Activated CD8-positive, alpha-beta memory T cell treated with anti-CD3 and anti-CD28 coated beads for 4 hours (primary cell): ENCODE results near the gene LAMA5.

Experiments
- DNase-seq, 2 donors: peaks; one replicate each; pipeline ENCODE4 v3.0.0-alpha.2; 2020; ENCODE audit warnings: low read depth in 2 of 2

LAMA5 gene

DNA sequence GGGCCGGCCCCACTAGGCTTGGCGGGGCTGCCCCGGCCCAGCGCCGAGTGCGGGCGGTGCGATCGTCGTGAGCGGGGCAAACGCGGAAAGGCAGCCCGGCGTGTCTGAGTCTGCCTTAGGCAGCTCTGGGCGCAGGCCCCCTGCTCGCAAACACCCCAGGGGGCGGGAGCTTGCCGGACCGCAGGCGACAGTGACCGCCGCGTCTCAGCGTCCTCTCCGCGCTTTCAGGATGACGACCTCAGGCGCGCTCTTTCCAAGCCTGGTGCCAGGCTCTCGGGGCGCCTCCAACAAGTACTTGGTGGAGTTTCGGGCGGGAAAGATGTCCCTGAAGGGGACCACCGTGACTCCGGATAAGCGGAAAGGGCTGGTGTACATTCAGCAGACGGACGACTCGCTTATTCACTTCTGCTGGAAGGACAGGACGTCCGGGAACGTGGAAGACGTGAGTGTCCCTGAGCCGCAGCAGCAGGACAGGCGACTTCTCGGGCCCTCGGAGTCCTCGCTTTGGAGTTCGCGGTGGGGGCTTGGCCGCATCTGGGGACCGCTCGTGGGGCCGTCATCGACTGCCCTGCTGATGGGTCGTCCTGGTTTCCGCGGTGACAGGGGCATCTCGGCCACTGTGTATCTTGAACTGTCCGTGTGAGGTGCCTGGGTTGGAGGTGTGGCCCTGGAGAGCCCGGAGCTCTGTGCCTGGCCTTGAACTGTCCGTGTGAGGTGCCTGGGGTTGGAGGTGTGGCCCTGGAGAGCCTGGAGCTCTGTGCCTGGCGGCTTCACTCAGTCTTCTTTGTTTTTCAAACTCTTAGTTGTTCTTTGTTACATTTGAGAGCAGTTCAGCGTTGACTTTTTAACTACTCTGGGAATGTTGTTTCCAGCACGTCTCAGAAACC is 63.5 kb downstream of the LAMA5 start:
- DNase-seq: no peak

DNA sequence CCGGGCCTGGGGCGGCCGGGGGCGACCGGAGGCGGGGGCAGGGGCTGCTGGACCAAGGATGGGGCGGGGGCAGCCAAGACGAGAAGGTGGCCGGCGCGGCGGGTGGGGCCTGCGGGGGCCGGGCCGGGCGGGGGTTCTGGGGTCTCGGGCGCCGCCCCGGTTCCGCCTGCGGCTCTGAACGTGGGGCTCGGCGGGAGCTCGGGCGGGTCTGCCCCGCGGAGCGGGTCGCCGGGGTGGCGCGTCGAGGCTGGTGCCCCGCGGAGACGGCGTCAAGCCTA is 64.1 kb downstream of the LAMA5 start:
- no peak for DNase-seq

GRCh38 chr20:62302341-62303061 is 64.6 kb downstream of the LAMA5 start, which contains the start of gene ADRM1:
TSS of gene ADRM1 (plus strand) at chr20:62302997. CDS start at chr20:62303569, 572 bp downstream.
- peak; percentile 89 to 92 for DNase-seq

GRCh38 chr20:62301773-62302340 is 65.3 kb downstream of the LAMA5 start:
- peak; percentile 66 to 71 for DNase-seq

- no peak for DNase-seq
Measured at GRCh38 chr20:62301111-62301668, 65.9 kb downstream of the LAMA5 start.

DNA sequence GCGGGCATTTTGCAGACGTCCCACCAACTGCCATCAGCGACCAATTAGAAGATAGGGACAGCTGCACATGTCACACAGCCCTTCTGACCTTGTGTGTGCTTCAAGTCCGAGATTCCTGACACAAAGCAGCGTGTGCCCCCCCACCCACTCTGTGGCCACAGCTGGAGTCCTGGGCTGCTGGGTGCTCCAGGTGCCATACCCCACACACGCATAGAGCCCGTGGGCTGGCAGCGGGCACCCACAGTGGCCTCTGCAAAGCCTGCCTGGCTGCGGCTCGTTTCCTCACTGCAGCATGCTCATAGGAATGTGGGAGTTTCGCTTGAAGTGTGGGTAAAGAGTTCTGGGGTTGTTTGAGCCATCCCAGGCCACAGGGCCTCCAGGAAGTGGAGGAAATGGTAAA is 66.8 kb downstream of the LAMA5 start:
- no peak for DNase-seq

DNA sequence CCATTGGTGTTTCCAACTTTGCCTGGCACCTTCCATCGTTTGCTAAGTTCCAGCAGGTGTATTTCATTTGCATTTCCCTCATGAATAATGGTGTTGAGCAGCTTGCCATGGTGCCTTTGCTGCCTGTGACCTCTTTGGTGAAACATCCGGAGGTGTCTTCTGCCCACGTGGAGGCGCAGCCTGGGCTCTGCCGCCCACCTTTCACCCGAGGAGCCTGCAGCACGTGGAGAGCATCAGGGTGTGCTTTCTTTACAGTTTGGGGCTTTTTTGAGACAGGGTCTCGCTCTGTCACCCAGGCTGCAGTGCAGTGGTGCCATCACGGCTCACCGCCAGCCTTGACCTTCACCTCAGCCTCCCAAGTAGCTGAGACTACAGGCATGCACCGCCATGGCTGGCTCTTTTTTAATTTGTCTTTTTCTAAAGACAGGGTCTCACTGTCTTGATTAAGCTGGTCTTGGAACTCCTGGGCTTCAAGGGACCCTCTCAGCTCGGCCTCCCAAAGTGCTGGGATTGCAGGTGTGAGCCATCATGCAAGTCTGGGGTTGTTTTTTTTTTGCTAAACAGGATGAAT is 67.4 kb downstream of the LAMA5 start:
- DNase-seq: no peak

DNA sequence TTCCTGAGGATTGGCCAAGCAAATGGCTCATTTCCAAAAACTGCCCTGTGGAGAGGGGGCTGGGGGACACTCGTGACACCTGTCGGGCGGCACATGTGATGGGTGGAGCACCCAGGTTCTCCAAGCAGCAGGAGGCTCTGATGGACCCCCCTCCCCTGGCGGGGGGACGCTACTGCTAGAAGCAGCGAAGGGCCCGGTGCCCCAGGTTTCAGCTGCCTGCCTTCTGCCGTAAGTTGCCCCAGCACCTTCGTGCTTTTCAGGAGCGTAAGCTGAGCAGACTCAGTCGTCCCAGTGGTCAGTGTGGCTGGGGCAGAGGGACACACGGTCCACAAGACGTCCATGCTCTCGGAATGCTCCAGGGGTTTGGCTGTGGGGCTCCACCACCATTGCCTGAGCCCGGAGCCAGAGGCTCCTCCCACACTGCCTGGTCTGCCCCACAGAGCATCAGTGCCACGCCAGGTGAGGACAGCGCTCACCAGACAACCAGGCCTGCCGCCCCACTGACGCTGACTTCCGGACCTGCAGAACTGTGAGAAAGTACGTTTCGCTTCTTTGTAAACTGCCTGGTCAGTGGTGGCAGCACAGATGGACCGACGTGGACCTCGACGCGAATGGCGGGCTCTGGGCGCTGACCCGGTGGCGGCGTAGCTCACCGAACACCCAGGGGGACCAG is 68.4 kb downstream of the LAMA5 start:
- DNase-seq: no peak

DNA sequence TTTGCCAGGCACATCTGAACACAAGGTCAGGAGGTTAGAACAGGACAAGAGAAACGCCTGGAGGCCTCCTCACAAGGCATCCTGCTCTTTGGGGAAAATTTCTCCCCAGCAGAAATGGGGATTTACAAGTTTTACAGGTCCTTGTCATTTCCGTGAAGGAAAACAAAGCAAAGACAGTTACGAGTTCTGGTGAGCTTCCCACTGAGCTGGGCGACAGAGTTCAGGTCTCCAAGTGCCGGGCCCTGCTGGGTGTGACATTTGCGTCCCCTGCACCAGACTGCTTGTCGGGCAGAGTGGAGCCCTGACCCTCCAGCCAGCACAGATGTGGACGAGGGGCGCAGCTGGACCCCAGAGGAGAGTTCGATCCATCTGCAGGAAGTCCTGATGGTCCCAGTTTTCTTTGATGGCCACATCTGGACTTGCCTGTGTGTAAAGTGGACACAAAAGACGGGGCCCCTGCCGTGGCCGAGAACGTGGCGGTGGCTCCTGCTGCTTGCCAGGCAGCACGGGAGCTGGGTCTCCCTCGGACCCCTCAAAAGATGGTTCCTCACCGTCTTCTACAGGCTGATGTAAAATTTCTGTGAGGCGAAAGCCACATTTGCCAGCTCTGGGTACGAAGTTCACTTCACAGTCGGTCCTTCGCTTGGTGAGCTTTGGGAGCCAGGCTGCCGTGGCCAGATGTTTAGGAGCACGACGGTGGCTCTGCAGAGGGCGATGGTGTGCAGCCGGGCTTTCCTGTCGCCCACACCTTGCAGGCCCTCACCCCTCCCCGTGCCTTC is 69.5 kb downstream of the LAMA5 start:
- no peak for DNase-seq

- no peak for DNase-seq
Measured at GRCh38 chr20:62296724-62297448, 70.2 kb downstream of the LAMA5 start.

GRCh38 chr20:62294516-62294915 is 72.6 kb downstream of the LAMA5 start:
- no peak for DNase-seq

GRCh38 chr20:62293946-62294345 is 73.2 kb downstream of the LAMA5 start:
- DNase-seq: no peak

GRCh38 chr20:62293111-62293784 is 73.9 kb downstream of the LAMA5 start:
- no peak for DNase-seq

GRCh38 chr20:62292108-62292507 is 75.0 kb downstream of the LAMA5 start:
- no peak for DNase-seq

GRCh38 chr20:62291251-62292066 is 75.7 kb downstream of the LAMA5 start:
- DNase-seq: no peak

- no peak for DNase-seq
Measured at GRCh38 chr20:62289898-62290297, 77.2 kb downstream of the LAMA5 start.

GRCh38 chr20:62289131-62289530 is 78.0 kb downstream of the LAMA5 start:
- DNase-seq: no peak

DNA sequence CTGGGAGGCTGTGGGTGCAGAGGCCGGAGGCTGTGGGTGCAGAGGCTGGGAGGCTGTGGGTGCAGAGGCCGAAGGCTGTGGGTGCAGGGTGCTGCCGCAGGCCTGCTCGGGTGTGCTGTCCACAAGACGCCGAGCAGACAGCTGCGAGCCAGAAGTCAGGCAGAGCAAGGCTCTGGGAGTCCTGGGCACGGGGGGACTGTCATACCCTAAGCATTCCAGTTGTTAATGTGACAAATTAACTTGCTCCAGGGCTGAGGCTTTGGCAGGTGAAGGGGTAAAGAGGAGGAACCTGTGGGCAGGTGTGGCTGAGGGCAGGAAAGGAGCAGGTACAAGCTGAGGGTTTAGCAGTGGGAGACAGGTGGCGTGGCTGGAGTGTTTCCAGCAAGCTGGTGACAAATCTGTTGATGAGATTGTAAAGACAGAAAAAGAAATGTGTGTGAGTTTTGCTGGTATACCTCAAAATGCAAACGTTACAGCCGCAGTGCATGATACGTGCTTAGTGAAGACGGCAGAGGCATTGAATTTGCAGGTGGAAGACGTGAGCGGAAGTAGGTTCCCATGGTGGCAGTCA is 78.5 kb downstream of the LAMA5 start:
- DNase-seq: no peak
